ENCODE measurements around the gene UQCC2. TPM values are rescaled to one million over a fixed set of nuclear protein-coding genes. Genes with fewer than 3 reads are reported as not detected.

UQCC2 gene
- total and polyA plus RNA-seq, 3 donors from 2014 or later: 18.1 to 119 (median 36.2) TPM

DNA sequence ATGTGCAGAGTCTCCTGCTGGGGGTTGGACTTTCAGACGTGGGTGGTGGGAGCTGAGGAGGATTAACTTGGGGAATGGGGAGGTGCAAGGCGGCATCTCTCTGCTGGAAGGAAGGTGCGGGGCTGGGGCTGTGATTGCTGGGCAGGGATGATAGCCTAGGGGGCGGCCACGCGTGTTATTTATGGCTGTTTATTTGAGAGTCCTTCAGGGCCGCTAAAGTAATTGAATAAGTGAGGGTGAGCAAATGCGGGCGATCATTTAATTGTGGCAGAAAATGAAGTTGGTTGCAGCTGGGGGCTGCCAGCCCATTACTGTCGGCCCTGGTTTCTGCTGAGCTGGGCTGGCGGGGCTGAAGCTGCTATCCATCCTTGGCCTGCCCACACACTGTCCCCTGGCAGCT is 42.7 kb upstream of the UQCC2 start:
- no peaks in the 10 kb centered on the region for H3K36me3 ChIP-seq (ENCODE audit: low read depth, missing control alignments)
- WGBS, 2 donors: 86 to 87% methylated on average over 11 of the region's 11 CpGs

DNA sequence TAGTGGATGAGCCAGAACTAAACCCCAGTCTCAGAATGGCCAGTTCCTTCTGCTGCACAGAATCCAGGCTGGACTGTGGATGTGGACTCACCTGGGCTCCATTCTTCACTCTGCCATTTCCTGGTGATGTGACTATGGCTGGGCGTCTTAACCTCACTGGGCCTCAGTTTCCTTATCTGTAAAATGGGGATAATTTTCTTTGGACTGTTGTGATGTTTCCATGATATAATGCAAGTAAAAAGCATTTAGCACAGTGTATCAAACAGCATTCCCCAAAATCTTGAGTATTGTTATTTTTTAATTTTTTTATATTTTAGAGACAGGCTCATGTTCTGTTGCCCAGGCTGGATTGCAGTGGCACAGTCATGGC is 41.1 kb upstream of the UQCC2 start:
- H3K36me3 ChIP-seq (ENCODE audit: low read depth, missing control alignments): no peaks in the 10 kb centered on the region
- no peaks in the 10 kb centered on the region for H3K9me3 ChIP-seq
- no peak overlapping the region for H3K4me3 ChIP-seq
- DNase-seq: no peak
- H3K27ac ChIP-seq: no peak overlapping the region
- WGBS, 2 donors: 94 to 100% methylated on average over 1 of the region's 1 CpG
- peaks cover 6% of the 10 kb centered on the region for H3K4me1 ChIP-seq
- H3K27me3 ChIP-seq: no peaks in the 10 kb centered on the region
- TF ChIP-seq, protein P1, sequence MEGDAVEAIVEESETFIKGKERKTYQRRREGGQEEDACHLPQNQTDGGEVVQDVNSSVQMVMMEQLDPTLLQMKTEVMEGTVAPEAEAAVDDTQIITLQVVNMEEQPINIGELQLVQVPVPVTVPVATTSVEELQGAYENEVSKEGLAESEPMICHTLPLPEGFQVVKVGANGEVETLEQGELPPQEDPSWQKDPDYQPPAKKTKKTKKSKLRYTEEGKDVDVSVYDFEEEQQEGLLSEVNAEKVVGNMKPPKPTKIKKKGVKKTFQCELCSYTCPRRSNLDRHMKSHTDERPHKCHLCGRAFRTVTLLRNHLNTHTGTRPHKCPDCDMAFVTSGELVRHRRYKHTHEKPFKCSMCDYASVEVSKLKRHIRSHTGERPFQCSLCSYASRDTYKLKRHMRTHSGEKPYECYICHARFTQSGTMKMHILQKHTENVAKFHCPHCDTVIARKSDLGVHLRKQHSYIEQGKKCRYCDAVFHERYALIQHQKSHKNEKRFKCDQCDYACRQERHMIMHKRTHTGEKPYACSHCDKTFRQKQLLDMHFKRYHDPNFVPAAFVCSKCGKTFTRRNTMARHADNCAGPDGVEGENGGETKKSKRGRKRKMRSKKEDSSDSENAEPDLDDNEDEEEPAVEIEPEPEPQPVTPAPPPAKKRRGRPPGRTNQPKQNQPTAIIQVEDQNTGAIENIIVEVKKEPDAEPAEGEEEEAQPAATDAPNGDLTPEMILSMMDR (IDR thresholded peaks at IDR 0.05): no peak
- no peak for TF ChIP-seq POLR2A (IDR thresholded peaks at IDR 0.05)
- intact Hi-C loops (cut with DNase I; ENCODE audit: low total_unique reads): loop anchor here (10.0 kb wide), 1 partner anchor 402 kb away; no protein-coding TSS in a partner anchor

More for the DNA sequence above, 42.7 kb upstream of the UQCC2 start:
- H3K27me3 ChIP-seq: no peaks in the 10 kb centered on the region
- intact Hi-C loops (cut with DNase I; ENCODE audit: low total_unique reads): loop anchor here (10.0 kb wide), 1 partner anchor 401 kb away; no protein-coding TSS in a partner anchor
- H3K9me3 ChIP-seq: no peaks in the 10 kb centered on the region
- H3K4me3 ChIP-seq: no peak overlapping the region
- H3K4me1 ChIP-seq: peaks cover 6% of the 10 kb centered on the region
- H3K27ac ChIP-seq: no peak overlapping the region
- TF ChIP-seq, protein P1 (IDR thresholded peaks at IDR 0.05): no peak
- TF ChIP-seq POLR2A (IDR thresholded peaks at IDR 0.05): no peak
- DNase-seq: no peak

DNA sequence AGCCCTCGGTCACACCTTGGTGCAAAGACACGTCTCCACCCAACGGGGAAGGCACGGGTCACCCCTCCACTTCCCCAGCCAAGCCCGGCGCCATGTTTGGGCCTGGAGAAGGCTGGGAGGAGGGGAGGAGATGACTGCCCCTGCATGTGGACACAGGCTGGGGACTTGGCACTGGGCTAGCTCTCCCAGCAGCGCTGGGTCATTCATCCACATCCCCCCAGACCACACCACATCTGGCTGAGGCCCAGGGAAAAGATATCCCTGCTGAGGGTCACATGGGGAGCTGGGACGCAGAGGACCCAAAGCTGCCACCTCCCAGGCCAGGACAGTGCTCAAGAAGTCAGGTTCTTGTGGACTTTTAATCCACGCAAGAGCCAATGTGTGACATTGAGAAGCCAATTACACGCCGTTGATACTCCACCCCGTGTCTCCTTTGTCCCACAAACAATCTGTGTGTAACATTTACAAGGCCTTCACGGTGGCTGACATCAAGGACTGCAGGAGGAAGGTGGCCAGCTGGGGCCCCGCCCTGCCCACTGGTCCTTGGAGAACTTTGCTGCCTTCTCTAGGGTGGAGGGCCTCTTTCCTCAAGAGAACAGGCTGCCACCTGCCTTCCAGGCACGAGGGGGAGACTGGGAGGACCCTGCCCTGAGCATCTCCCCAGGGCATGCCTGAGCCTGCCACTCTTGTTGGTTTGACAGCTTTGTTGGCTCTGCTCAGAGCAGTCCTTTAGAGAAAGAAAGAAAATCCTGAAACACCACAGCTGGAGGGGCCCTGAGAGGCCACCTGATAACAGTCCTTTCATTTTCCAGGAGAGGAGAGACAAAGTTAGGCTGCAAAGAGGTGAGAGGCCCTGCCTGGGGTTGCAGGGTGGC is 40.5 kb upstream of the UQCC2 start:
- H3K27me3 ChIP-seq: no peaks in the 10 kb centered on the region
- no peaks in the 10 kb centered on the region for H3K9me3 ChIP-seq
- WGBS, 2 donors: 78 to 89% methylated on average over 6 to 15 of the region's 15 CpGs
- H3K36me3 ChIP-seq (ENCODE audit: low read depth, missing control alignments): no peaks in the 10 kb centered on the region
- H3K27ac ChIP-seq: no peak overlapping the region
- no peak overlapping the region for H3K4me3 ChIP-seq
- H3K4me1 ChIP-seq: peaks cover 6% of the 10 kb centered on the region
- no peak for DNase-seq
- TF ChIP-seq POLR2A (IDR thresholded peaks at IDR 0.05): no peak
- TF ChIP-seq, protein P1 (IDR thresholded peaks at IDR 0.05): no peak
- intact Hi-C loops (cut with DNase I; ENCODE audit: low total_unique reads): loop anchor here (10.0 kb wide), 1 partner anchor 403 kb away; no protein-coding TSS in a partner anchor

DNA sequence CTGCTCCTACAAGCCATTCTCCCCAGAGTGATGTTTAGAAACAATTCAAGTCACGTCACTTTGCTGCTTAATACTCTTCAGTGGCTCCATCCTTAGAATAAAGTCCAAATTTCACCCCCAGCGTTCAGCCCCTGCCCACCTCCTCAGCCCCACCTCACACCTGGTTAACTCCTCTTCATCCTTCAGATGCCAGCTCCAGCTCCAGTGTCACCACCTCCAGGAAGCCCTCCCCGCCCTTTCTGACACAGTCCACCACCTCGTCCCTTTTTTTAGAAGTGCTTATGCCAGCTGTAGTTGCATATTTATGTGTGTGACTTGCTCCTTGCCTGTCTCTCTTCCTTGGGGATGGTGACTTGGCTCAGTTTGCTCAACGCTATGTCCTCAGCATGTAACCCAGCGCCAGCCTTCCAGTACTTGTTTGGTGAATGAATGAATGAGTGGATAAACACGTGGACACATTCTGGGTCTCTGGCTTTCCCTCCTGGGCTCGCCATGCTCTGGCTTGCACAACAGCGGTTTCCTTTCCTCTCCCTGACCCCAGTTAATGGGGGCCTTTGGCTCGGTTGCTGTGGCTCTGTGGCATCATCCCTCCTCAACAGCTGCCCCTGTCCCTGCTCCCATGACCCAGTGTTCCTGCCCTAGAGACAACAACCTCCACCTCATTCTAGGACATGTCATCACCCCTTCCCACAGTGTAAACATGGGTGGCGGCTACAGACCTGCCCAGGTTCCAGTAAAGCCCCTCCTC is 38.9 kb upstream of the UQCC2 start:
- Histone ChIP-seq H3K27me3 (no peaks in the 10 kb centered on the region), H3K9me3 (no peaks in the 10 kb centered on the region), H3K27ac (no peak overlapping the region), H3K4me3 (no peak overlapping the region), H3K4me1 (peaks cover 6% of the 10 kb centered on the region), H3K36me3 (ENCODE audit: low read depth, missing control alignments) (no peaks in the 10 kb centered on the region)
- intact Hi-C loops (cut with DNase I; ENCODE audit: low total_unique reads): loop anchor here (10.0 kb wide), 1 partner anchor 404 kb away; no protein-coding TSS in a partner anchor
- TF ChIP-seq, protein P1 (IDR thresholded peaks at IDR 0.05): no peak
- TF ChIP-seq POLR2A (IDR thresholded peaks at IDR 0.05): no peak
- DNase-seq: no peak
- WGBS, 2 donors: 56 to 69% methylated on average over 11 of the region's 11 CpGs

All from testis (tissue), 3 donors.